GM21390 (cell line): Measurements from ENCODE around the gene PTPRN.
A peak's percentile ranks its signal among the peaks of the same experiment; 100 is the strongest.

Experiments
- ATAC-seq: cut with Tn5 transposase; IDR thresholded peaks from one replicate; pipeline ENCODE4 v1.9.1; 2021; ENCODE audit not compliant: unreplicated experiment

The PTPRN gene

DNA sequence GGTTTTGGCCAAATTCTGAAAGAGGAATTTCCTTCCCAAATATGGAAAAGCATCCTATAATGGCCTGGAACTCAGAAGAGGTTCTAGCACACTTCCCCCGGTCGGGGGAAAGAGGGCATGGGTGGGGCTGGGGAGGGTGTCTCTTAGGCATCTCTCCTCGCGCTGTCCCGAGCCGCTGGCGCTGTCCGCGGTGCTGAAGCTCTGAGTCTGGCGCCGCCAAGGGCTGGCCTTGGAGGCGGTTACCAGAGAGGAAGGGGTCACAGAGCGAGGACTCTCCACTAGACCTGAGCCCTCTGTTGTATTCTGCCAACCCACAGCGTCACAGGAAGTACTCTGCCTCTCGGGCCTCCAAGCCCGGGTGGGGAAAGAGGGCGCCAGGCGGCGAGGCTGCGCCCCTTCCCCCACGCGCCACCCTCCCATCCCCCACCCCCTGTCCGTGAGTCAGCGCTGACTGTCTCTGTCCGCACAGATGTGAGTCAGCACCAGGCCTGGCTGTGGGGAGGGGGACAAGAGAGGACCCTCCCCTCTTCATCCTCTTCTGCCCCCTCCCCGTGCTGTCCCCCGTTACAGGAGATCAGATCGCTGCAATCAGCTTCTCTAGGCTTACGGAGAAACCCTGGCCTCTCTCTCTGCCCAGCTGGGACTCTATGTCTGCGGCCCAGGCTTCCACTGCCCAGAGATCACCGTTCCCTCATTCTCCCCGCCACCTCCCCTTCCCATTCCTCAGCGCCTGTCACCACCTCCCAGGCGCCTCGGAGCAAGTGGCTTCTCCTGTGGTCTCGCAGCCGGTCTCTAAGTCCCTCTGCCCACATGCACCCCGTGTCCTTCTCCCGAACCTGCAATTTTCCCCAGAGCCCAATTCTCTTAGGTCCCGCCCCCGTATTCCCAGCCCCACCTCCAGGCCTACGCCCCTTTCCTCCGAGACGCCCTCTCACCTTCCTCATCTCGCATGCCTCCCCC is 779 bp downstream of the PTPRN start:
- ATAC-seq = no peak

- no peak for ATAC-seq
These were observed 3.2 kb downstream of the PTPRN start for GRCh38 chr2:219306047-219306446.

DNA sequence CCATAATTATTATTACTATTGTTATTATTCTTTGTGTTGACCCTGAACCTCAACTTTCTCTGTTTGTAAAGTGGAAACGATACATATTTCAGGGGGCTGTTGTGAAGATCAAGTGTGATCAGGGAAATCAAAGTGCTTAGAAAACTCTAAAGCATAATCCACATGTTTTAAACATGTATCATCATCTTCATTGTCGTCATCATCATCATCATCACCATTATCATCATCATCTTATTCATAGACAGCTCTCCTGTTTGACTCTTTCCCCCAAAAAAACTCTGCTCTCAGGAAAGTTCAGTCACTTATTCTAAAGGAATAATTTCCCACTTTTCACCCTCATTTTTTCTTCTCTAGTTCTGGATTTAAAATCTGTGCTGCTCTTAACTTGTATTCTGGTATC is 5.0 kb downstream of the PTPRN start:
- no peak for ATAC-seq

DNA sequence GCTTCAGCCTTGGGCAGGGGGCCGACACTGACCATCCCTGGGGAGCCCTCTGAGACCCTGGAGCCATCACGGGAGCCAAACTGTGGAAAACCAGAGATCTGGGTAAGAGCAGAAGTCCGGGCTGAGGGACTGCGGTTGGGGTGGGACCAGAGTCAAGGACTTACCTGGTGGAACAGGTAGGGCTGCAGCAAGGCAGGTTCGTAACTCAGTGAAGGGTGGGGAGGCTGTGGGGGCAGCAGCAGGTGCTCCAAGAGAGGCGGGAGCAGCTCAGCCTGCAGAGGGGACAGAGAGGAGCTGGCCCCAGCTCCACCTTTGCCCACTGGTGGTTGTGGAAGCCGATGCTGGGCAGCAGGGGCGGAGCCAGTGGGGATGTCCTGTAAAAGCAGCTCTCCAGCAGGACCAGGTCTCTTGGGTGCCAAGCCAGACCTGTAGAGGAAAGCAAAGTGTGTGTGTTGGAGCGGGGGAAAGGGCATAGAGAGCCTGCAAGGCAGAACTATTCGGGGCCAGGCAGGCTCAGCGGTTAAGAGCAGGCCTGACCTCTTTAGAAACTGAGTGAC is 6.7 kb downstream of the PTPRN start:
- ATAC-seq = no peak

GRCh38 chr2:219300022-219300421 is 9.2 kb downstream of the PTPRN start:
- no peak for ATAC-seq

GRCh38 chr2:219299372-219299760 is 9.8 kb downstream of the PTPRN start:
- no peak for ATAC-seq

GRCh38 chr2:219298759-219299371 is 10.3 kb downstream of the PTPRN start:
- ATAC-seq = peak; percentile 46

GRCh38 chr2:219297766-219298456 is 11.3 kb downstream of the PTPRN start:
- ATAC-seq = no peak

DNA sequence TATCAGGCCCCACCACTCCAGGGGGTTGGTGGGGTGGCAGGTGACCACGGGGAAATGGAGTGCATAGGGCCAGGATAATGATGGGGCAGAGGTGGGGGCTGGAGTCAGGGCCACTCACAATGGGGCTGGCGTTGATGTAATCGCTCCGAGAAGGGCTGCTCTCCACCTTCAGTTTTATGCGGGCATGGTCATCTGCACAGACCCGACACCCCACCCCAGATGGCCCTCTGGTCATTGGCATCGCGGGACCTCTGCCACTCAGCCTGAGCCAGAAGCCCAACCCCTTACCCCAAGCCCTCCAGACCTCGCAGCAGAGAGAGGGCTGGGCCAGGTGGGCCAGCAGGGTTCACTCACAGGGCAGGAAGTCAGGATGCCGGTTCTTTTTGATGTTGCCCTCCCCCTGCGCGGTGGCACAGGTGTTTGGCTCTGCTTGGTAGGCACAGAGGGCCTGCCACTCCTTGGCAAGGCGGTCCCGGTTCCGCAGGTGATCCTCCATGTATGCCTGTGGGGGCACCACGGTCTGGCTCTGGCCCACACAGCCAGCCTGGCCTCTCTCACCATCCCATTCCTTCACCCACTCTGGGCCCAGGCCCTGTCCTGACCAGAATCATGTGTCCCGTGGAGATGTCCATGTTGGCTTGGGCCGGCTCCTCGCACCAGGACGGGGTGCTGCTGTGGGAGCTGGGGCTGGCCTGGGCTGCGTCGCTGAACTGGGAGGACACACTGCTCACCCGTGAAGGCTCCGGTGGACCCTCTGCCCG is 12.4 kb downstream of the PTPRN start:
- no peak for ATAC-seq

- no peak for ATAC-seq
These were observed 13.1 kb downstream of the PTPRN start for GRCh38 chr2:219296142-219296541.

DNA sequence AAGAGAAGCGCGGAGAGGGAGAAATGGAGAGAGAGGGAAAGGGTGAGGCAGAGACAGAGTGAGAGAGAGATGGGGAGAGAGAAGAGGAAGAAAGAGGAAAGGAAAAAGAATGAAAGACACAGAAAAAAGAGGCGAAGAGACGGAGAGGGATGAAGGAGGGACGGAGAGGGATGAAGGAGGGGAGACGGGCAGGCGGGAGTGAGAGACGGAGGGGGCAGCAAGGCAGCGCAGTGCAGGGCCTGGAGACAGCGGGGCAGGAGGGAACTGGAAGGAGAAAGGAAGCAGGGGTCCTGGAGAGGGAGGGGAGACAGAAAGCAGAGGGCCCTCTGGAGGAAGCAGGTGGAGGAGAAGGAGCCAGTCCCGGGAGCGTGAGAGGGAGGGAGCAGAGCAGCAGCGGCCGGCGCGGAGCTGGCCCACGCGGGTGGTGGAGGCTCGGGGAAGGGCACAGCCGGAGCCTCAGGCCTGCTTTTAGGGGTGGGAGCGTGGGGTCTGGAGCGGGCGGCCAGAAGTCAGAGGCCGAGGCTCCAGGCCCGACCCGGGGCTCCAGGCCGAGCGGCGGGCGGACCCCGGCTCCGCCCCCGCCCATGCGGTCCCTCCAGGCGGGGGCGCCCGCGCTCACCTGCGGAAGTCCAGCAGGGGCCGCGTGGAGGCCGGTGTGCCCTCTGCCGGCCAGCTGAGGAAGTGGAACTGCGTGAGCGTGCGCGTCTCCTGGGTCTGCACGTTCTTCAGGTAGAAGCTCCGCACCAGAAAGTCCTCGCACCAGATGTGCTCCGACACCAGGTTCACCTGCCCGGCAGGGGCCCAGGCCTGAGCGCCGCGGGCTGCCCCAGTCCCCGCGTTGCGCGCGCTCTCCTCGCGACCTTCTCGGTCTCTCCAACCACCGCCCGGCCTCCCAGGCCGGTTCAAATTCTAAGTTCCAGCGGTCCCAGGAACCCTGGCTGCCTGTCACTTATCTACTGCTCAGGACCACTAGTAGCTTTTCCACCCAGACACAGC is 14.5 kb downstream of the PTPRN start:
- peak; percentile 90 for ATAC-seq

GRCh38 chr2:219293736-219294231 is 15.4 kb downstream of the PTPRN start:
- ATAC-seq = no peak

DNA sequence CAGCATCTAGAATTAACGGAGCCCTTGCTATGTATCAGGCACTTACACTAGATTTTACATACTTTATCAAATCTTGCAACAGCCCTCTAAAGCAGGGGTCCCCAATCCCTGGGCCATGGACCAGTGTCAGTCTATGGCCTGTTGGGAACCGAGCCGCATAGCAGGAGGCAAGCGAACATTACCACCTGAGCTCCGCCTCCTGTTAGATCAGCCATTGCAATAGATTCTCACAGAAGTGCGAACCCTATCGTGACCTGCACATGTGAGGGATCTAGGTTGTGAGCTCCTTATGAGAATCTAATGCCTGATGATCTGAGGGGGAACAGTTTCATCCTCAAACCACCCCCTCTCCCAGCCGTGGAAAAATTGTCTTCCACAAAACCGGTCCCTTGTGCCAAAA is 16.6 kb downstream of the PTPRN start:
- ATAC-seq = no peak

DNA sequence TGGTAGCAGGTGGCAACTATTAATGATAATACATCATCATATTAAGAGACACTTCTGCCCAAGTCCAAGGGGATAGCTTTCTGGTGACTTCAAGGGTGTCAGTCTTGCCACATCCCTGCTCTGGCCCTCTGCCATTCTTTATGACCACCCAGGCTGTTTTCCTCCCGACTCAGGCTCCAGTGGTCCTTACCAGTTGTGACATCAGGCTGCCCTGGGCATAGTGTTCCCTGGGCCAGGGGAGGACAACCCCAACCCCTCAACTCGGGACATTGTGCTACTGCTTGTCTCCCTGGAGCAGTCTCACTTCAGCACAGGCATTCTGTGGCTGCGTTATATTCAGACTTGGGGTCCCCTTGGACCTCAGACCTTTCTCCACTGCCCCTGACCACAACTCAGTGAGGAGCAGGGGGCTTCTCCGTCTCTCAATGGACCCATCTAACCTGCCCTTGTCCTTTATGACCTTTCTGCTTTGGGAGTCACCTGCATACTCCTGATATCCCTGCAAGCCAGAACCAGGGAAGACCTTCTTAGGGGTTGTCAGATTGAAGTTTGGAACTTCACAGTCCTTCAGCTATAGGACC is 17.2 kb downstream of the PTPRN start:
- no peak for ATAC-seq

GRCh38 chr2:219291394-219291793 is 17.8 kb downstream of the PTPRN start:
- ATAC-seq = no peak

DNA sequence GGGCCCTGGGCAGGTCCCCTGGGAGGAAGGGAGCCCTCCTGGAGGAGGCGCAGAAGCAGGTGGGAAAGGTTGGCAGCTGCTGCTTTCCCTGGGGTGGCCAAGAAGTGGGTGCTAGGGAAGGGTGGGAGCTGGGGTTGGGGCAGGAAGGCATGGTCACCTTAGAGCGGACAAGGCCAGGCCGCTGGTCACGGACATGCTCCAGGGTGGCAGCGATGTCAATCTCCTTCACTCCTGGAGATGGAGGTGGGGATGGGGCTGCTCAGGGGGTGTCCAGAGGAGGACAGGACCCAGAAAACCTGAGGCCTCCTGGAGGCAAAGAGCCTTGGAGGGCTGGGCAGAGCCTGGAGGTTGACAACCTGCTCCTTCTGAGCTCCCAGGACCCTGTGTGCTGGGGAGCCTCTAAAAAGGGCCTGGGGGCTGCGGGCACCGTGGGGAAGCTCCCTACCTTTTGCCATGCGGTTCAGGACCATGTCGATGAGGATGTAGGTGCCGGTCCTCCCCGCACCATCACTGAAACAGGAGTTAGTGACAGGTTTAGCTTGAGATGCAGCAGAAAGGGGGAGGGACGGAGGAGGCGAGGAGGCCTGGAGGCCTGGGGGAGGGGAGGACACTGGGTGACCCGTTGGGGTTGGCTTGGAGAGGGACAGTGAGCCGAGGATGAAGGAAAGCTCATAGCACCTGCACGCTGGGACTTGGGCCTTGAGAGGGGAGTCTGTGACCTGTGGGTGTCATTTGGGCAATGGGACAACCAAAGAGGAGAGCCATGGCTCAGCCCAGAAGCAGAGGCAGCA is 18.6 kb downstream of the PTPRN start:
- ATAC-seq = no peak

DNA sequence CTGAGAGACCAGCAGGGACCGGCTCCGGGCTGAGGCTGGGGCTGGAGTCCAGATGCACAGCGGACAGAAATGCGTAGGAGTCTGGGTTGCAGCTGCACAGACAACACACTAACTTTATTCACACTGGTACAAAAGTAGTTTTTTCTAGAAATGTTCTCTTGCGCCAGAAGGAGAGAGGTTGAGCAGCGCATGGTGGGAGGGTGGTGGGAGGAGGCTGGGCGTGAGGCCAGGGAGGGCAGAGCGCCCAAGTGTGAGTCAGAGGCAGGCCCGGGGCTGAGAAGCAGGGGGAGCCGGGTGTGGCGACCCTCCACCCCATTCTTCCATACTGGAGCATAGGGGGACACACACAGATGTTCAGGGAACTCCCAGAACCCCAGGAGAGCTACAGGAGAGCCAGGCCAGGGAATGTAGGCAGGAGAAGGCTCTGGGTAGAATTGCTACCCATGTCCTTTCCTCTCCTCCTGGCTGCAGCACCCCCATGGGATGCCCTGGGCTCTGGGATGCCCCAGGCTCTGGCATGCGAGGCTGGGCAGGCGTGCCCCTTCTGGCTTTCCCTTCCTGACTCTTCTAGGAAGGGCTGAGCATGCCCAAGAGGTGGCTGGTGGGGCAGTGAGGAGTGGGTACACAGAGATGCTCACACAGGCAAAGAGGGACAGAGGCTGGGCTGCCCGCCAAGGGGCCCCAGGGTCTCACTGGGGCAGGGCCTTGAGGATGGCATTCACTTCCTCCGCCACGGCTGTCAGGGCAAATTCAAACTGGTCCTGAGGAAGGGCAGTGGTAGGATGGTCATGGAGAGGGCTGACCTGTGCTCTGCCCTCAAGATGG is 19.5 kb downstream of the PTPRN start:
- ATAC-seq = no peak
